Measurements from ENCODE around the gene KLHL29.

DNA sequence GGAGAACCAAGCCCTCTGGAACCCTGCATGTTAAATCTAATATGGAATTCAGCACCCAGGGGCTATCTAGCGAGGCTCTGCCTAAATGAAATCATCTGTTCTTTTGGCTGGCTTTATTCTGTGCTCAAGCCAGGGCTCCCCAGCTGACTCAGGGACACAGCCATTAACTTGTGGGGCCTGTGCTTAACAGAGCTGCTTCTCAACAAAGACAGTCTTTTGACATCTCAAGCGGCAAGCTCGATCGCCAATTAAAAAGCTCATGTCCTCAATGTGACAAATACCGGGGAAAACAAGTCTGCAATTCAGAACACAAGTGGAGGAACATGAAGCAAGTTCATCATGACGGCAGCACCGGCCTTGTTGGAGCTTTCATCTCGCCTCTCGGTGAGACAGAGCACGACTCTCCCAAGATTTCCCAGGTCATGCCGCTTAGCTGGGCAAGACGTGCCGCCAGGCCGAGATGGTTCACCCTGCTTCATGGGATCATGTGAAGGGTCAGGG lies 64.9 kb downstream of the KLHL29 start:
- TF ChIP-seq POLR2A (IDR thresholded peaks at IDR 0.05; ENCODE audit: low read depth, low read length): no peak
- TF ChIP-seq TAF1 (IDR thresholded peaks at IDR 0.05; ENCODE audit: low read depth, low read length): no peak
